Stimulated activated CD8-positive, alpha-beta memory T cell treated with anti-CD3 and anti-CD28 coated beads, Interleukin-2, amount 100 ng/mL, for 1 hour (primary cell): ENCODE results near the gene PHYHD1.
"Not testable (repeated sequence)": the region's sequence is repeated elsewhere in the genome, so short reads cannot be mapped to it uniquely, and the experiment has no call there.

Experiments used
- DNase-seq, 2 donors: peaks; one replicate each; pipeline ENCODE4 v3.0.0-alpha.2; 2020; ENCODE audit warnings: low read depth in 2 of 2

Gene PHYHD1

GRCh38 chr9:128921881-128922763 is 1.3 kb downstream of the PHYHD1 start:
- DNase-seq: no peak

- DNase-seq: no peak
Measured at GRCh38 chr9:128923493-128923883, 2.7 kb downstream of the PHYHD1 start.

GRCh38 chr9:128927731-128928411 is 7.1 kb downstream of the PHYHD1 start:
- peak; percentile 20 to 21 for DNase-seq

- no peak for DNase-seq
Measured at GRCh38 chr9:128928624-128929023, 7.8 kb downstream of the PHYHD1 start.

- DNase-seq: no peak
Measured at GRCh38 chr9:128929560-128929959, 8.8 kb downstream of the PHYHD1 start.

- no peak for DNase-seq
Measured at GRCh38 chr9:128933731-128934130, 12.9 kb downstream of the PHYHD1 start.

- DNase-seq: no peak
Measured at GRCh38 chr9:128936171-128936865, 15.5 kb downstream of the PHYHD1 start.

GRCh38 chr9:128937310-128938165 is 16.8 kb downstream of the PHYHD1 start:
- no peak for DNase-seq

GRCh38 chr9:128940271-128940921 is 19.6 kb downstream of the PHYHD1 start:
- DNase-seq: no peak

GRCh38 chr9:128940946-128941755 is 20.4 kb downstream of the PHYHD1 start:
- DNase-seq: no peak

GRCh38 chr9:128943832-128944620 is 23.2 kb downstream of the PHYHD1 start:
- no peak for DNase-seq

GRCh38 chr9:128944966-128945365 is 24.2 kb downstream of the PHYHD1 start:
- DNase-seq: not testable (repeated sequence)

GRCh38 chr9:128945798-128946501 is 25.2 kb downstream of the PHYHD1 start:
- no peak for DNase-seq

- DNase-seq: no peak
Measured at GRCh38 chr9:128946571-128947276, 25.9 kb downstream of the PHYHD1 start.

GRCh38 chr9:128947277-128947526 is 26.4 kb downstream of the PHYHD1 start:
- DNase-seq: no peak

- DNase-seq: peak; percentile 98 to 99
Measured at GRCh38 chr9:128947527-128948301, 26.9 kb downstream of the PHYHD1 start, which contains the start of the genes DOLK and NUP188. Gene DOLK, minus strand, starts transcription at chr9:128947603. Its CDS starts 300 bp downstream, at chr9:128947303. Gene NUP188, plus strand, starts transcription at chr9:128947699. Its CDS starts 21 bp downstream, at chr9:128947720.

GRCh38 chr9:128961403-128961802 is 40.6 kb downstream of the PHYHD1 start:
- DNase-seq: not testable (repeated sequence)
